IMR-90 (cell line): ENCODE measurements around the gene P2RY14. TPM values are rescaled to one million over a fixed set of nuclear protein-coding genes. Genes with fewer than 3 reads are reported as not detected.

Source experiments
- ATAC-seq: fragments of 200-7000 bp; cut with Tn5 transposase; 2 replicates; pipeline ENCODE4 v1.9.1; 2020; ENCODE audit warnings: low read depth, mild to moderate bottlenecking, moderate library complexity
- BruUV-seq: library from RNA; stranded (reverse); fragments of 400-500 nt; replicated peaks from 2 replicates; lab custom pipeline; 2021; lab: Mats Ljungman, UMichigan
- CTCF ChIA-PET: fragments of 300-600 bp; formaldehyde crosslinking; extraction: SDS; loops from one replicate; lab custom pipeline; 2021; ENCODE audit warnings: antibody characterized with exemption; lab: Yijun Ruan, JAX
- POLR2A ChIA-PET: fragments of 300-600 bp; sonication (Branson Sonifier 250); formaldehyde crosslinking; loops from one replicate; lab custom pipeline; 2022; ENCODE audit warnings: antibody characterized with exemption; ENCODE audit not compliant: unreplicated experiment; lab: Charles Lee
- DNase-seq: peaks from one replicate; pipeline ENCODE4 v3.0.0; 2013
- H2AFZ ChIP-seq: replicated peaks from 2 replicates; pipeline ENCODE3; 2013; ENCODE audit warnings: low read length, mild to moderate bottlenecking; ENCODE audit not compliant: poor library complexity
- H2AK5ac ChIP-seq: 2 replicates; pipeline ENCODE4 v1.6.1; 2013; ENCODE audit warnings: low read depth, low read length, inconsistent platforms
- H2AK9ac ChIP-seq: replicated peaks from 2 replicates; pipeline ENCODE3; 2013; ENCODE audit warnings: mild to moderate bottlenecking, low read depth, low read length, moderate library complexity; ENCODE audit not compliant: poor library complexity
- H2BK120ac ChIP-seq: 2 replicates; pipeline ENCODE4 v1.6.1; 2013; ENCODE audit warnings: low read depth, low read length, inconsistent platforms
- H2BK15ac ChIP-seq: 3 replicates; pipeline ENCODE4 v1.6.1; 2013; ENCODE audit warnings: low read depth, low read length, inconsistent platforms
- H2BK20ac ChIP-seq: 2 replicates; pipeline ENCODE4 v1.6.1; 2013; ENCODE audit warnings: low read depth, mild to moderate bottlenecking, inconsistent platforms, low read length, moderate library complexity
- H2BK5ac ChIP-seq: 2 replicates; pipeline ENCODE4 v1.6.1; 2013; ENCODE audit warnings: mild to moderate bottlenecking, low read depth, low read length, inconsistent platforms; ENCODE audit not compliant: poor library complexity, severe bottlenecking
- H3K14ac ChIP-seq: replicated peaks from 2 replicates; pipeline ENCODE4 v1.6.1; 2013; ENCODE audit warnings: low read depth, low read length, inconsistent platforms
- H3K18ac ChIP-seq: 2 replicates; pipeline ENCODE4 v1.6.1; 2013; ENCODE audit warnings: low read depth, low read length, control low read depth
- H3K23ac ChIP-seq: 2 replicates; pipeline ENCODE4 v1.6.1; 2013; ENCODE audit warnings: low read depth, low read length, inconsistent platforms
- H3K27ac ChIP-seq: 2 replicates; pipeline ENCODE4 v1.5.1; 2013; ENCODE audit warnings: mild to moderate bottlenecking, control low read depth, low read length; ENCODE audit not compliant: insufficient read depth
- H3K27me3 ChIP-seq: 2 replicates; pipeline ENCODE4 v1.6.1; 2013; ENCODE audit warnings: low read length; ENCODE audit not compliant: control insufficient read depth, insufficient read depth
- H3K36me3 ChIP-seq: 2 replicates; pipeline ENCODE4 v1.6.1; 2013; ENCODE audit warnings: low read length, mixed read lengths; ENCODE audit not compliant: control insufficient read depth, insufficient read depth
- H3K4ac ChIP-seq: 2 replicates; pipeline ENCODE4 v1.6.1; 2013; ENCODE audit warnings: low read depth, low read length, inconsistent platforms
- H3K4me1 ChIP-seq: 2 replicates; pipeline ENCODE4 v1.6.1; 2013; ENCODE audit warnings: low read length, mixed read lengths; ENCODE audit not compliant: control insufficient read depth, insufficient read depth
- H3K4me2 ChIP-seq: 2 replicates; pipeline ENCODE4 v1.6.1; 2013; ENCODE audit warnings: low read depth, mild to moderate bottlenecking, control low read depth, low read length, moderate library complexity
- H3K4me3 ChIP-seq: 2 replicates; pipeline ENCODE4 v1.5.1; 2013; ENCODE audit warnings: low read depth, mild to moderate bottlenecking, control low read depth, low read length, moderate library complexity; ENCODE audit not compliant: insufficient read depth
- H3K56ac ChIP-seq: 2 replicates; pipeline ENCODE4 v1.6.1; 2013; ENCODE audit warnings: low read length, inconsistent platforms; ENCODE audit not compliant: insufficient read depth; ENCODE audit errors: extremely low read depth
- H3K79me1 ChIP-seq, 2 experiments: 2 replicates each; pipeline ENCODE4 v1.6.1; 2013; ENCODE audit warnings: low read length in 2 of 2, inconsistent platforms in 1 of 2, low read depth in 1 of 2
- H3K9ac ChIP-seq: 2 replicates; pipeline ENCODE4 v1.6.1; 2013; ENCODE audit warnings: low read depth, low read length, control low read depth
- H3K9me1 ChIP-seq: 2 replicates; pipeline ENCODE4 v1.6.1; 2013; ENCODE audit warnings: low read length, inconsistent platforms; ENCODE audit not compliant: insufficient read depth
- H3K9me3 ChIP-seq: 2 replicates; pipeline ENCODE4 v1.6.1; 2013; ENCODE audit warnings: low read length; ENCODE audit not compliant: control insufficient read depth, insufficient read depth
- H4K20me1 ChIP-seq: 2 replicates; pipeline ENCODE4 v1.6.1; 2013; ENCODE audit warnings: low read length, inconsistent platforms; ENCODE audit not compliant: insufficient read depth
- H4K5ac ChIP-seq: 2 replicates; pipeline ENCODE4 v1.6.1; 2013; ENCODE audit warnings: mild to moderate bottlenecking, low read depth, low read length, control low read depth
- H4K8ac ChIP-seq, 2 experiments: 2 replicates each; pipeline ENCODE4 v1.6.1; 2013; ENCODE audit warnings: low read depth in 2 of 2, low read length in 2 of 2, control low read depth in 1 of 2, inconsistent platforms in 1 of 2
- H4K91ac ChIP-seq: 2 replicates; pipeline ENCODE4 v1.6.1; 2013; ENCODE audit warnings: low read depth, low read length, inconsistent platforms; ENCODE audit not compliant: insufficient read depth
- CEBPB ChIP-seq: IDR thresholded peaks from 2 replicates; pipeline ENCODE4 v1.6.1; 2012; ENCODE audit warnings: low read depth, low read length, improper control_type of control experiment
- POLR2A ChIP-seq: IDR thresholded peaks from 2 replicates; pipeline ENCODE4 v1.6.1; 2012; ENCODE audit warnings: mild to moderate bottlenecking, low read depth, low read length
- RAD21 ChIP-seq: IDR thresholded peaks from 2 replicates; pipeline ENCODE4 v1.6.1; 2012; ENCODE audit warnings: low read length, improper control_type of control experiment
- SMC3 ChIP-seq: fragments of 150-350 bp; IDR thresholded peaks from 2 replicates; pipeline ENCODE4 v1.6.1; 2016; ENCODE audit warnings: low read depth, mild to moderate bottlenecking, antibody characterized with exemption, low read length, moderate library complexity
- WGBS, 2 experiments: methylation state at CpG; one replicate each; pipeline versions ENCODE4 v1.1.5 to v1.1.7; 2013; ENCODE audit warnings: missing lambda C conversion rate in 2 of 2; ENCODE audit not compliant: insufficient read length in 1 of 2; ENCODE audit errors: extremely low coverage in 2 of 2; 5-methylcytosine and 5-hydroxymethylcytosine counted together
- dilution Hi-C: fragments of 300-500 bp; cut with HindIII; formaldehyde crosslinking; loops from one replicate; pipeline ENCODE4 v1.14.3; 2018; ENCODE audit warnings: low sequenced_read_pairs; ENCODE audit not compliant: unreplicated experiment
- in situ Hi-C: fragments of 300-500 bp; cut with MboI; formaldehyde crosslinking; loops from 3 replicates; pipeline ENCODE4 v1.14.3; 2019; ENCODE audit warnings: low sequenced_read_pairs, inconsistent platforms, mixed read lengths
- intact Hi-C: fragments of 100-400 bp; cut with micrococcal nuclease; formaldehyde crosslinking; loops from 2 replicates; pipeline ENCODE4 v1.10.0; 2022
- polyA plus RNA-seq, 3 experiments: library from polyadenylated mRNA; depleted of rRNA; stranded (reverse); fragments of >200 nt; gene quantifications; 2 replicates each; pipeline ENCODE4 v1.2.3, GENCODE V29; 2012; ENCODE audit warnings: low replicate concordance in 1 of 3
- total RNA-seq: library from RNA; depleted of rRNA; stranded (reverse); fragments of >200 nt; gene quantifications from 2 replicates; pipeline ENCODE4 v1.2.3, GENCODE V29; 2012
- TF ChIP-seq, protein P1 (sequence below): fragments of 150-350 bp; IDR thresholded peaks from 2 replicates; pipeline ENCODE4 v1.6.1; 2016; ENCODE audit warnings: low read depth, mild to moderate bottlenecking, low read length, moderate library complexity, borderline replicate concordance
- TF ChIP-seq, protein P2 (sequence below): conservative IDR thresholded peaks from 2 replicates; pipeline ENCODE4 v1.5.1; 2012; ENCODE audit warnings: mild to moderate bottlenecking, low read depth, low read length, improper control_type of control experiment

Gene P2RY14
- total and polyA plus RNA-seq, 2 of the 4 experiments (the other 2 are of a cell fraction) = not detected

DNA sequence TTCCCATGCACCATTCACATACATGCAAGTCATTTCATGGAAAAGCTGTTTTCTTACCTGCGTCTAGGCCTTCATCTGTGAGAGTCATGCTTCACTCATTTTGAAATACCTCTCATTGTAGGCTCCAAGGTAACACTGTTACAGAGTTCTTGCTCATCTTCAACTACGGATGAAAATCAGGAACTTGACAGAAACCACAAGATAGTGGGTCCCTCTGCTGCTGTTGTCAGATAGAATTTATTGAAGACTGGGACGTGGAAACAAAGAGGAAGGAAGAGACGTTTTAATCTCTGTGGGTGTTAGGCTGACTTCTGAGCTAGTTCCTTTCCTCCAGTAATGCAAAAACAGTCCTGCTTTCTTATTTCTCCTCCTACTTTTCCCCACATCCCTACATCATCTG, at the start of gene P2RY14 (continued):
- TF ChIP-seq, protein P1, sequence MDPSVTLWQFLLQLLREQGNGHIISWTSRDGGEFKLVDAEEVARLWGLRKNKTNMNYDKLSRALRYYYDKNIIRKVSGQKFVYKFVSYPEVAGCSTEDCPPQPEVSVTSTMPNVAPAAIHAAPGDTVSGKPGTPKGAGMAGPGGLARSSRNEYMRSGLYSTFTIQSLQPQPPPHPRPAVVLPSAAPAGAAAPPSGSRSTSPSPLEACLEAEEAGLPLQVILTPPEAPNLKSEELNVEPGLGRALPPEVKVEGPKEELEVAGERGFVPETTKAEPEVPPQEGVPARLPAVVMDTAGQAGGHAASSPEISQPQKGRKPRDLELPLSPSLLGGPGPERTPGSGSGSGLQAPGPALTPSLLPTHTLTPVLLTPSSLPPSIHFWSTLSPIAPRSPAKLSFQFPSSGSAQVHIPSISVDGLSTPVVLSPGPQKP = no peak
- no peak for TF ChIP-seq CEBPB

DNA sequence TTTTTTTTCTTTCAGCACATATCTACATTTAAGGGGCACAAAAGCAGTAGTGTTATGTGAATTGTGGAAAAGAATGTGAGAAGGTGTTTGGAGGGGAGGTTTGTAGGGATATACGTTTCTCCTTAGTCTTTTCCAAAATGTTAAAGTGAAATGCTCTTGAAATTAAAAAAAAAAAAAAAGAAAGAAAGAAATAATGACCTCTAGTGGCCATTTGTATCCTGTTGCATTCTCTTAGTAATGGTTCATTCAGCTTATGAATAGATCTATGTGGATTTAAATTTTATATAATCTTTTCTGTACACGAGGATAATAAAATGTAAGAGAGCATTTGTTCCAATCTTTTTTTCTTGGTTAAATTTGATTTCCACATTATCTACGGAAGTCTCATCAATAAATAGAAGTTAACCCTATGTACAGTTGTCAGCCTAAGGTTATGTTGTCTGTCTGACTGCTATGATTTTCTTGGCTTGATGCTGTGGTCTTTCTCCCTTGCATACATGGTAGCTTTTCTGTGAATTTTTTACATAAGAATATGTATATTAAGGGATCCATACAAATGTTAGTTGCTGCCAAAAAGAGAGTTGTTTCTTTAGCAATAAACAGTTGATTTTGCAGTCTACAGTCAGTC, 49.3 kb upstream of the P2RY14 start:
- in situ Hi-C loops = no loop called here
- H3K4me2 ChIP-seq = no peak overlapping the region

More for the DNA sequence above, 49.3 kb upstream of the P2RY14 start:
- no peaks in the 10 kb centered on the region for H3K79me1 ChIP-seq
- H3K27me3 ChIP-seq = no peaks in the 10 kb centered on the region
- ATAC-seq (peak; percentile 64), DNase-seq (peak; percentile 34)
- H3K4me3 ChIP-seq = no peak overlapping the region
- H3K18ac ChIP-seq = peak overlapping the region; percentile 35; the same call in 1 of the 2 replicates
- H2BK5ac ChIP-seq = no peak overlapping the region
- H2AFZ ChIP-seq = no peak overlapping the region
- no peaks in the 10 kb centered on the region for H3K9me1 ChIP-seq
- H4K8ac ChIP-seq = no peak overlapping the region
- no CpG with 5 or more reads among the region's 3 CpGs for WGBS, 2 experiments
- H3K4me1 ChIP-seq = peaks cover 2% of the 10 kb centered on the region; the same call in 1 of the 2 replicates
- dilution Hi-C loops = no loop called here
- no peak overlapping the region for H2AK9ac ChIP-seq
- no peak overlapping the region for H3K4ac ChIP-seq
- H4K5ac ChIP-seq = no peak overlapping the region
- no peaks in the 10 kb centered on the region for H3K9me3 ChIP-seq
- no peak overlapping the region for H2AK5ac ChIP-seq
- TF ChIP-seq, protein P2, sequence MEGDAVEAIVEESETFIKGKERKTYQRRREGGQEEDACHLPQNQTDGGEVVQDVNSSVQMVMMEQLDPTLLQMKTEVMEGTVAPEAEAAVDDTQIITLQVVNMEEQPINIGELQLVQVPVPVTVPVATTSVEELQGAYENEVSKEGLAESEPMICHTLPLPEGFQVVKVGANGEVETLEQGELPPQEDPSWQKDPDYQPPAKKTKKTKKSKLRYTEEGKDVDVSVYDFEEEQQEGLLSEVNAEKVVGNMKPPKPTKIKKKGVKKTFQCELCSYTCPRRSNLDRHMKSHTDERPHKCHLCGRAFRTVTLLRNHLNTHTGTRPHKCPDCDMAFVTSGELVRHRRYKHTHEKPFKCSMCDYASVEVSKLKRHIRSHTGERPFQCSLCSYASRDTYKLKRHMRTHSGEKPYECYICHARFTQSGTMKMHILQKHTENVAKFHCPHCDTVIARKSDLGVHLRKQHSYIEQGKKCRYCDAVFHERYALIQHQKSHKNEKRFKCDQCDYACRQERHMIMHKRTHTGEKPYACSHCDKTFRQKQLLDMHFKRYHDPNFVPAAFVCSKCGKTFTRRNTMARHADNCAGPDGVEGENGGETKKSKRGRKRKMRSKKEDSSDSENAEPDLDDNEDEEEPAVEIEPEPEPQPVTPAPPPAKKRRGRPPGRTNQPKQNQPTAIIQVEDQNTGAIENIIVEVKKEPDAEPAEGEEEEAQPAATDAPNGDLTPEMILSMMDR = peak; percentile 66
- TF ChIP-seq RAD21 (peak; percentile 46), POLR2A (no peak), SMC3 (peak; percentile 54)
- H3K9ac ChIP-seq = peak overlapping the region; percentile 32; the same call in 1 of the 2 replicates
- no peaks in the 10 kb centered on the region for H4K20me1 ChIP-seq
- BruUV-seq = no TSS peak
- POLR2A ChIA-PET = no interaction called here
- no peak overlapping the region for H2BK120ac ChIP-seq
- intact Hi-C loops = loop anchor here (1.0 kb wide), 1 partner anchor 37 kb away; no protein-coding TSS in a partner anchor
- H2BK15ac ChIP-seq = no peak overlapping the region
- H3K27ac ChIP-seq = no peak overlapping the region
- no peak overlapping the region for H3K23ac ChIP-seq
- no peak overlapping the region for H4K91ac ChIP-seq
- no peak overlapping the region for H3K56ac ChIP-seq
- H3K14ac ChIP-seq = no peak overlapping the region
- no peak overlapping the region for H2BK20ac ChIP-seq
- H3K36me3 ChIP-seq = no peaks in the 10 kb centered on the region
- CTCF ChIA-PET = interaction anchor here (0.7 to 1.5 kb wide), 5 partner anchors 9 to 47 kb away, joined by 3 to 8 read pairs (median 4); partner anchors contain the start of gene GPR87
